DMS79 (cell line): Measurements from ENCODE around the gene PARP8.

ENCODE experiments used
- DNase-seq: peaks from one replicate; lab custom pipeline; 2025; lab: John Stamatoyannopoulos, UW

PARP8 gene

DNA sequence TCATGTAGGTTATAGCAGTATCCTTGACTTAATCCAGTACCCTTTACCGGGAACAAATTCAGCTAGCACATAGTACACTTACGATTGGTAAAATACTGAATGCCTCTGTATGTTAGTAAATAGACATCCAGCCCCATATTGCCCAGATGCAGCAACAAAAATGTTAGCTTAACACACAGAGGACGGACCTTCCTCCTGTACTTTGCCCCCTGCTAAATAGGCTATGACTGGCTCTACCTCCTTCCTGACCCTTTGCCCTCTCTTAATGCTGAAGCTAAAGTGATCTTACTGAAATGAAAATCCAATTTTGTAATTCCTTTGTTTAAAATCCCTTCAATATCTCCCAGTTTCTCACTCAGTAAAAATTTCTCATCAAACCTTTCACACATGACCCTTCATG lies 183.1 kb downstream of the PARP8 start:
- DNase-seq: no peak

GRCh38 chr5:50853151-50853550 lies 186.7 kb downstream of the PARP8 start:
- no peak for DNase-seq

DNA sequence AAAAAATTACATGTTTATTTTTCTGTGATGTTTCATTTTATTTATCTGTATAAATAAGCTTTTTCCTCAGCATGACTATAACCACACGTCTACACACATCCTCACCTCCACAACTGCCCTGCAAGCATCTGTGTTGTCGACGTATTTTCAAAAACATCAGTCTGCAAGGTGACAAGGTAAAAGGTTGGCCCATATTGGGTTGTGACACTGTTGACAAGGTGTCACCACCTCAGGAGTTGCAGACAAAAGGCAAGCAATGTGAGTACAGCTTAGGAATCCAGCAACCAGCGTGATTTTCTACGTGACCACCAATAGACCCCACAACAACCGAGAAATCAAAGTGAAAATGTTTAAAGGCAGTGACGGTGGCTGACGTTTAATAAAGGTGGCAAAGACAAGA lies 187.6 kb downstream of the PARP8 start:
- DNase-seq: no peak

GRCh38 chr5:50855001-50855400 lies 188.6 kb downstream of the PARP8 start:
- DNase-seq: no peak

- DNase-seq: no peak
These were observed 190.1 kb downstream of the PARP8 start for GRCh38 chr5:50856401-50857119.

DNA sequence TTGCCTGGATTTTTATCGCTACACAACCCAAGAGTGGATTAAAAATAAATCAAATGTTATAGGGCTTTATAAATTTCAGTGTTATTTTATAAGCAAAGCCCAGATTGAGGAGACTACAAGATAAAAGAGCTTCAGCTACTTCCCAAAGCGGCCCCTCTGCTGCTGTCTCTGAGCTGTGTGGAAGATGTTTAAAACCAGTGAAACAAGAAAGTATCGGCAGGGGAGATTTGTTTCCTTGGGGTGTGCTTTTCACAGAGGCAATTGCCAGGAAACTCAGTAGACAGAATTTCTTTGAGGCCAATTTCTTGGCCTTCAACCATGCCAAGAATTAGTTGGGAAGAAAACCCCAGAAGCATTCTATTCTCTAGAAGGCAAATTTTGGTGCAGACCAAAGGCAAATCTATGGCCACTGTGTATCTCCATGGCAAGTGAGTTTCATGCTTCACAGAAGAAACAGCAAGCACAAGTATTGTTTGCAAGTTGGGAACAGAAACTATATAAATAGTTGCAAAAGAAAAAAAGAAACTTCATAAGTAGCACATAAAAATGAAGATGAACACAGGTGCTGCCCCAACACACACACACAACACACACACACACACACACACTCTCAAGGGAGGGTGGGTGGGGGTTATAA lies 197.2 kb downstream of the PARP8 start:
- DNase-seq: no peak

GRCh38 chr5:50864466-50864865 lies 198.0 kb downstream of the PARP8 start:
- no peak for DNase-seq

- DNase-seq: no peak
These were observed 200.0 kb downstream of the PARP8 start for GRCh38 chr5:50866415-50866814.

GRCh38 chr5:50867140-50867539 lies 200.7 kb downstream of the PARP8 start:
- DNase-seq: no peak

DNA sequence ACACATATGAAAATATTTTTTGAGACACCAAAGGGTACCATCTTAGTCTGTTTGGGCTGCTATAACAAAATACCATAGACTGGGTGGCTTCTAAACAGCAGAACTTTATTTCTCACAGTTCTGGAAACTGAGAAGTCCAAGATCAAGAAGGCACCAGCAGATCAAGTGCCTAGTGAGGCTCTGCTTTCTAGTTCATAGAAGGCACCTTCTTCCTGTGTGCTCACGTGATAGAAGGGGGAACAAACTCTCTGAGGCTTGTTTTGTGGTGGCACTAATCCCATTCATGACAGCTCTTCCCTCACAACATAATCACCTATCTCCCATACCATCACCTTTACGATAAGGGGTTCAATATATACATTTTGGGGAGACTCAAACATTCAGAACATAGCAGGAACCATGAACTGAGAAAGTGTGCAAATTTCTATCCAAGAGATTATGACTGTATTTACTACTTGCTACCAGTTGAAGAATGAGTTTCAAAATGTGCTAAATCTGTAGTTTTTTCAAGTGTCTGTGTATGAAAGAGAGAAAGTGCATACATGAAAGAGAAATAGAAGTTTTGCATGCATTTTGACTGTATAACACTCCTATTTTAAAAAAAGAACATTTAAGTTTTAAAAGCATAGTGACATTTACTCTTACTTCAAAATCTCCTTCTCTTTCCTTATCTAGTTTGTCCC lies 207.3 kb downstream of the PARP8 start:
- no peak for DNase-seq

DNA sequence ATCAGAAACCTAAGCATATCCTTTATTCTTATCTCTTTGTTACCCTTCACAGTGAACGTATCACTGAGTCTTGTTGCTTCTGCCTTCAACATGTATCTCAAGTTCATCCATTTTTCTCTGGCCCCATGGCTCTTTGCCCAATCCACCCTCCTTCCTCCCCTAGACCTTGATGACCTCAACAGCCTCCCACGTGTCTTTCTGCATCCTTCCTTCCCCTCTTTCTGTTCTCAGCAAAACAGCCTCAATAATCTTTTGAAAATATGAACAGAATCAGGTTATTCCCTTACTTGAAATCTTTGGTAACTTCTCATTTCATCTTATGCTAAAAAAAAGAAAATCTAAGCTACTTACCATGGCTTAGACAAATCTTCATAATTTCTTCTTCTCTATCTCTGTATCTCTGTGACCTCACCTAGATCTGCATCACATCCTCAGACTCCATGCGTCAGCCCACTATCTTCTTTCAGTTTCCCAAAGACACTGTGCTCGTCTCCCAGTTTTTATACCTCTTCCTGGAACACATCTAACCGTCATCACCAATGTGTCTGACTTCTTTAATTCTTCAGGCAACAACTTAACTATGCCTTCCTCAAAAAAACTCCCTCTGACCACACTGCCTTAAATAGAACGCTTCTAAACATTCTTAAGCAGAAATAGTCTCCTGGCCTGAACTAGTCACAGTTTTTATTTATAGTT lies 208.0 kb downstream of the PARP8 start:
- no peak for DNase-seq

DNA sequence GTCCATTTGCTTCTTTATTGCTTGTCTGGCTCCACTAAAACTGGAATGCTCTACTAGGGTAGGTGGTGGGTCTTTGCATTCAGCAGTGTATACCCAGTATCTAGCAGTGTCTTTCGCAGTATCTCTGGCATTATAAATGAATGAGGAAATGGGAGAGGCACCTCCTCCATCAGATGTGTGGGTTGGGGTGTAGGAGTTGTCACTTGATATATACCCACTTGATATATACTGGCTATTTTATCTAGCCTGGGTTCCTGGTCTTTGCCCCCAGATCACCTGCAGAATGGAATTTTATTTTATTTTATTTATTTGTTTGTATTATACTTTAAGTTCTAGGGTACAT lies 208.5 kb downstream of the PARP8 start:
- DNase-seq: no peak

DNA sequence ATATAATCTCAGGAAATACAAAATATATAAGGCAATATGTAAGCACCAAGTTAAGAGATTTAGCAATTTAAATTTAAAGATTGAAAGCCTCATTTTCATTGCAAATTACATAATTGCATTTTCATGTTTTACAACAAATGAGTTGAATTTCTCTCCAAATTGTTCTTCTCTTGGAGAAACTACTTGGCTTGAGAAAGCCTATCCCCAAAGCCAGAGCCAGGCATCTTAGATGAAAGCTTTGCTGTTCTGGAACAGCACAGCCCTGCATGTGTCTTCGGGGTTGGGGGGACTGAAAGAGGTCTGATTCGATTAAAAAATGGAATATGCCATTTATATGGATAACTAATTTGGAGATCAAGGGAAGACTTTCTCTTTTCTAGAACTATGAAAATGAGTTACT lies 212.0 kb downstream of the PARP8 start:
- no peak for DNase-seq

- DNase-seq: no peak
These were observed 215.0 kb downstream of the PARP8 start for GRCh38 chr5:50881407-50881806.

DNA sequence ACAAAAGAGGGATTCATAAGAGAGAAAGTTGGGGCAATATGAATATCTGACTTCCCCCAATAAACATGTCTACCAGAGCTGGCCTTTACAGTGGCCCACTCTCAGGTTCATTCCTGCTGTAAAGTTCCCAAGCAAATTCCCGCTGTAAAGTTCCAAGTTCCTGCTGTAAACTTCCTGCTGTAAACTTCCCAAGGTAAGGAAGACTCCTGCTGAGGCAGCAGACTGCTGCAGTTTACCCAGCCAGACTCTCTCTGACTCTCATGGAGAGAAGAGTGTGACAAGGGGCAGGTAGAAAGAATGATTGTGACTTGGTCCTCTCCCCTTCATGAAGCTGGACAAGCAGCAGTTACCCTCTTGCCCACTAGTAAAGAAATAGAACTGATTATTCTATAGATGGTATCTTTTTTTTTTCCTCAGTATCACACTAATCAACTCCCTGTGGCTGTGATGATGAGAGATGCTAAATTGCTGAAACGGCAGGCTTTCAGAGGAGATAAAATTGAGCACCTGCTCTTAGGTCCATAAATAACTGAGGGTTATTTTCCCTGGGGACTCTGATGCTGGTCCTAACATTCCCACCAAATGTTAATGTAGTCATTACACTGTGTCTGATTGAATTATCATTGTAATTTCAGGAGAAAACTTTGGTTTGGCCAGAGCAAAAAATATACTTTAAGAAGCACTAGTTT lies 220.4 kb downstream of the PARP8 start:
- DNase-seq: no peak

DNA sequence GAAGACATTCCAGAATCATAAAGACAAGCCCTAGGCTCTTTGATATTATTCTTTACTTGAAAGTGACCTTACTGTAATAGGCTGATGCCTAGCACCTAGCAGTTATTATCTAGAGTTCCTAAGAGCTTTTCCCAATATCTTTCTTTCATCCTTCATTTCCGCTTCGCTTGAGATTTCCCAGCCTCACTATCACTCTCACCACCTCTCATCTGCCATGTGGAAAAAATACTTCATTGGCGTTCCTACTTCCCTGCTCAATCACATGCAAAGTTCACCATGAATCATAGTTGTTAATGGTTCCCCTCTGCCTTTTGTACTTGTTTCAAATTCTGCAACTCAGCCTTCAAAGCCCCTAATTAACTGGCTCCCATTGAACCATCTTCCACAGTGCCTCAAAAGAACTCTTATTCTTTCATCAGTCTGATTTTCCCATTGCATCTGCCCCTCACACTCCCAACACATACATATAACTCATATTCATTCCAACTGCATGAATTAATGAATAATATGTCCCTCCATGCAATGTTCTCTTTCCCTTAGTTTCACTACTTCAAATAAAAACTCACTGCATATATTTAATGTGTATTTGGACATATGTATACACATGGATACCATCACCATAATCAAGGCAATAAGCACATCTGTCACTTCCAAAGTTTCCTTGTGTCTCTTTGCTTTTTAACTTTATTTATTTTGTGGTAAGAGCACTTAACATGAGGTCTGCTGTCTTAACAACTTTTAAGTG lies 221.6 kb downstream of the PARP8 start:
- no peak for DNase-seq

- DNase-seq: no peak
These were observed 222.3 kb downstream of the PARP8 start for GRCh38 chr5:50888751-50889150.

DNA sequence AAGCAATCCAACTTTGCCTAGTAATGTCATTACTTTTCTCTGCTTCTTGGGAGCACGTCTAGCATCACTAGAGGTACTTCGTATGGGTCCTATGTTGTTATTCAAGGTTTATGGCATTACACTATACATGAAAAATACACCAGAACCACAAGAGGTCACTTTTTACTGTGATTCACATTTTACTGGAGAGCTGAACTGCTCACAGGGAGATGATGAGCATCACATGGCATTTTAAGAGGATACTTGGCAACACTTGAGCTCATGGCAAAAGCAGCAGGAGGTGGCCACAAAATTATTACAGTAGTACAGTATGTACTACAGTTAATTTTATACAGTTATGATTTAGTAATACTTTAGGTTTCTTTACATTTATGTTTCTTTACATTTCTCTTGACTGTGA lies 223.4 kb downstream of the PARP8 start:
- peak; percentile 68 for DNase-seq
